Spleen (tissue), 7 donors: ENCODE measurements around the gene KDM4B.

Experiments used
- CTCF ChIP-seq, 11 experiments: fragments of 200-600 bp in 7 of 11; fragments of 450-650 bp in 4 of 11; sonication (generic) in 4 of 11; IDR thresholded peaks in 8 of 11; conservative IDR thresholded peaks in 3 of 11; 1 replicate in 7 of 11; 2 replicates in 4 of 11; pipeline versions ENCODE4 v1.4.0 to v1.8.0; 2016 to 2021; ENCODE audit warnings: antibody characterized with exemption in 11 of 11, inconsistent platforms in 4 of 11, mild to moderate bottlenecking in 1 of 11
- POLR2A ChIP-seq, 3 donors: fragments of 450-650 bp; IDR thresholded peaks; one replicate each; pipeline ENCODE4 v1.5.1; 2017; ENCODE audit warnings: antibody characterized with exemption in 3 of 3, mild to moderate bottlenecking in 1 of 3
- donor health status: DM: no; HTN: no; CAD: no; lungs with moderate emphysema.
- donor health status: DM: no; HTN: no; CAD: no.
- donor health status: DM: no; HTN: no; CAD: no.

DNA sequence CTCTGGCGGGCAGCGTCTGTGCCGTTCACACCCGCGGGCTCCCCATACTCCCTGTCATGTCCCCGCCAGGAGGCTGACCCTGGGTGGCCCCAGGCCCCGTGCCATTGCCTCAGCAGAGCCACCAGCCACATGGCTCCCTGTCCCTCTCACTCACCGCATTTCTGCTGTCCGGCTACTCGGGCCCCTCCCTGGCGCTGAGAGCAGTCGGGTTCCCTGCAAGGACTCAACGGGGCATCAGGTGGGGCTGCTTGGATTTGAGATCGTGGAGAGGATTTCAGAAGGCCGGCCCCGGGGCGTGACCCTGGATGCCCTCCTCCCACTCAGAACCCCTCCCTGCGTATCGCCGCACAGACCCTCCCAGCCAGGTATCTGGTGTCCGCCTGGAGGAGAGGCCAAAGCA, 142.1 kb downstream of the KDM4B start:
- TF ChIP-seq CTCF (IDR thresholded peaks at IDR 0.05 in 8 of 11, conservative IDR thresholded peaks at IDR 0.05 in 3 of 11) (no peak), POLR2A (IDR thresholded peaks at IDR 0.05) (no peak)
